ENCODE data around the gene CCL18.
"Not testable (repeated sequence)": the region's sequence is repeated elsewhere in the genome, so short reads cannot be mapped to it uniquely, and the experiment has no call there.

GRCh38 chr17:36083691-36084090 is 19.6 kb downstream of the CCL18 start:
- not testable (repeated sequence) for TF ChIP-seq CTCF (IDR thresholded peaks at IDR 0.05; ENCODE audit: extremely low read depth in 1 of 2, insufficient read depth in 1 of 2, low read depth in 1 of 2, low read length in 2 of 2); POLR2A (IDR thresholded peaks at IDR 0.05; ENCODE audit: low read depth, low read length); POLR2AphosphoS5 (IDR thresholded peaks at IDR 0.05; ENCODE audit: insufficient read depth, low read depth, low read length); EZH2 (IDR thresholded peaks at IDR 0.05; ENCODE audit: borderline replicate concordance, low read depth, low read length, severe bottlenecking); GATA2 (IDR thresholded peaks at IDR 0.05; ENCODE audit: insufficient read depth, insufficient read length, low read depth, low read length); MAX (IDR thresholded peaks at IDR 0.05; ENCODE audit: insufficient read depth, insufficient read length); FOS (IDR thresholded peaks at IDR 0.05; ENCODE audit: borderline replicate concordance, insufficient read depth, low read length); MYC (IDR thresholded peaks at IDR 0.05; ENCODE audit: low read depth, low read length)
